GM21526 (cell line): ENCODE measurements around the gene ZNF555.
"Not testable (repeated sequence)": the region's sequence is repeated elsewhere in the genome, so short reads cannot be mapped to it uniquely, and the experiment has no call there.

Experiments used
- ATAC-seq: cut with Tn5 transposase; IDR thresholded peaks from one replicate; pipeline ENCODE4 v1.9.1; 2021; ENCODE audit warnings: moderate library complexity; ENCODE audit not compliant: unreplicated experiment, low FRiP score

Gene ZNF555

GRCh38 chr19:2806736-2807378, 34.4 kb upstream of the ZNF555 start:
- no peak for ATAC-seq

DNA sequence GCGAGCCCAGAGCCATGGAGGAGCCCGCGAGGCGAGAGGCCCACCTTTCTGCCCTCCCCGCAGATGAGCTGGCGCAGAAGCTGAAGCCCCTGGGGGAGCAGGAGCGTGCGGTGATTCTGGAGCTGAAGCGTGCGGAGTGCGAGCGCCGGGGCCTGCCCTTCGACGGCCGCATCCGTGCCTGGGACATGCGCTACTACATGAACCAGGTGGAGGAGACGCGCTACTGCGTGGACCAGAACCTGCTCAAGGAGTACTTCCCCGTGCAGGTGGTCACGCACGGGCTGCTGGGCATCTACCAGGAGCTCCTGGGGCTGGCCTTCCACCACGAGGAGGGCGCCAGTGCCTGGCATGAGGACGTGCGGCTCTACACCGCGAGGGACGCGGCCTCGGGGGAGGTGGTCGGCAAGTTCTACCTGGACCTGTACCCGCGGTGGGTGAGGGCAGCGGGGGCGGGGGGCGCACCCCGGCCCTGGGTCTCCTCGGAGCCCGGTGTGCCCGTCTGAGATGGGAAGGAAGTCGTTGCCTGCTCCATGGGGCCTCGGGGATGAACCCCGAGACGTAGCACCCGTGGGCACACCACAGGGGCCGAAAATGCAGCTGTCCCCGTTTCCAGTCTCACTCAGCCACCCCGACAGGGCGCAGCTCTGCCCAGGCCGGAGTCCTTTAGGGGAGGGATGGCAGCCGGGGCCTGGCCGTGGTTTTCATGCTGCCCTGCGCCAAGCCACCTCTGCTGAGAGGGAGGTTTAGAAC, 33.7 kb upstream of the ZNF555 start:
- ATAC-seq = no peak

DNA sequence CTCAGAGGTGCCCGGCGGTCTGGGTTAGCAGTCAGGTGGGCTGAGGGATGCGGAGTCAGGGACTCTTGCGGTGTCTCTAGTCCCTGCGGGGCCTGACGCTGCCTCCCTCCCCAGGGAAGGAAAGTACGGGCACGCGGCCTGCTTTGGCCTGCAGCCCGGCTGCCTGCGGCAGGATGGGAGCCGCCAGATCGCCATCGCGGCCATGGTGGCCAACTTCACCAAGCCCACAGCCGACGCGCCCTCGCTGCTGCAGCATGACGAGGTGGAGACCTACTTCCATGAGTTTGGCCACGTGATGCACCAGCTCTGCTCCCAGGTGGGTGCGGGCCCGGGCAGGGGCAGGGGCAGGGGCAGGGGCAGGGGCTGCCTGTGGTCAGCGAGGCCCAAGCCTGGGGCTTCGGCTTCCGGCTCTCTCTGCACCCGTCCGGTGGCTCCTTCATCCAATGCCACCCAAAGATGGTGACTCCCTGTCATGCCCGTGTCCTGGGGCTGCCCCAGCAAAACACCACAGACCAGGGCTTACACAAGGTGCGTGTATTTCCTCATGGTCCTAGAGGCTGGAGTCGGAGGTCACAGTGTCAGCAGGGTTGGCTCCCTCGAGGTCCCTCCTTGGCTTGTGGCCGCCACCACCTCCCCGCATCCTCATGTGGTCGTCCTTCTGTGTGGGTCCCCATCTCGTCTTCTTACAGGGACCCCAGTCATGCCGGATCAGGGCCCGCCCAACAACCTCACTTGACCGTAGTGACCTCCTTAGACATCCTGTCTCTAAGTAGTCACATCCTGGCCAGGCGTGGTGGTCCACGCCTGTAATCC, 32.9 kb upstream of the ZNF555 start:
- no peak for ATAC-seq

DNA sequence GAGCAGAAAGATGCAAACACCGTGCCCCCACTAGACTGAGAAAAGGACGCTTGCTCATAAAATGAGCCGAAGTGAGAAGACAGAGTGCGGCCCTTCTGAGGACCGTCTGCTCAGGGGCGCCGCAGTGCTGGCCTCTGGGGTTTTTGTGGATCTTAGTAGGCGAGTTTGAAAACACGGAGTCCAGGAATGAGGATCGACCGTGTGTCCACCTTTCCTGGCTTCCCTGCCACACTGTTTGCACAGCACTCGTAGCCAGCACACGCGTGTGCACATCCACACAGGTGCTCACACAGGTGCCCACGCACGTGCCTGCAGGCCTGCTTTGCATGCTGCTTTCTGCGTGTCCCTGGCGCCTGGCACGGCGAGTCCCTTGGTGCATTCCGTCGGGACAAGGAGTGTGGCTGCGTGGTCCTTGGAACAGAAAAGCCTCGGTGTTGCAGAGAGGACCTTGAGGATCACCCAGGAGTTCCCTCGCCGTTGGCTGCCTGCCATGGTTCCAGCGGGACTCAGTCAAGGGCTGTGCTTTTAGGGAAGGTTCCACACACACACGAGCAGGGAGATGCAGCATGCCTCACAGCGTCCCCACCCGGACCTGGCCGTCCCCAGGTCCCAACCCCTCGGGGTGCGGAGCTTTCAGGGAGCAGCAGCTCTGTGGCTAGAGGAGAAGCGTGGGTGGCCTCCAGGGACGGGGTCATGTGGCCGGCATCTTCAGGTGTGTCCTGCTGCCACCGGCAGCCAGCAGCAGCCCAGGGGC, 31.7 kb upstream of the ZNF555 start:
- ATAC-seq = no peak

DNA sequence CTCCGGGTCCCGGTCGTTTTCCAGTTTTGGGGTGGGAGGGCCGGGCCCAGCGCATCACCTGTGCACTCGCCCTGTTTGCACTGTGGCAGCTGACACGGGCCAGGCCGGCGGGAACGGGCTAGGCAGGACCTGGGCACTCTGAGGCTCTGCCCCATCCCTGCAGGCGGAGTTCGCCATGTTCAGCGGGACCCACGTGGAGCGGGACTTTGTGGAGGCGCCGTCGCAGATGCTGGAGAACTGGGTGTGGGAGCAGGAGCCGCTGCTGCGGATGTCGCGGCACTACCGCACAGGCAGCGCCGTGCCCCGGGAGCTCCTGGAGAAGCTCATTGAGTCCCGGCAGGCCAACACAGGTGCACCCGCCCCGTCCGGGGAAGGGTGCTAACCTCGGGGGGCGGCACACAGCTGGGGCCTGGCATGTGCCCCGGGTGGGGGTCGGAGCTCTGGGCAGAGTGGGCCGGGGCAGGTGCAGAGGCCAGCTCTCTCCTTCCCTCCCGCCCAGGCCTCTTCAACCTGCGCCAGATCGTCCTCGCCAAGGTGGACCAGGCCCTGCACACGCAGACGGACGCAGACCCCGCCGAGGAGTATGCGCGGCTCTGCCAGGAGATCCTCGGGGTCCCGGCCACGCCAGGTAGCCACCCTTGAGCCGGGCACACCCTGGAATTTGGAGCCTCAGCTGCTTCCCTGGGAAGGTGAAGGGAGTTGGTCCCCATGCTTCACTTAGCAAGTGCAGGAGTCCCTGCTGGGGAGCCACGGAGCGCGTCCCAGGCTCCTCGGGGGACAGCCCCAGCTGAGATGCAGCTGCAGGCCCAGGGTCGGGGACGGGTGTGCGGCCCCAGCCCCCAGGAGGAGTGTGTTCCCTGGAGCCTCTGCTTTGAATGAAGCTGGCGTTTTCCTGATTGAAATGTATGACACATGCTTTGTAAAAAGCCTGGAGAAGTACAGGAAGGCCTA, 30.9 kb upstream of the ZNF555 start:
- no peak for ATAC-seq

- no peak for ATAC-seq
These were observed 30.0 kb upstream of the ZNF555 start for GRCh38 chr19:2811221-2811722.

- ATAC-seq = no peak
These were observed 29.4 kb upstream of the ZNF555 start for GRCh38 chr19:2811735-2812413.

DNA sequence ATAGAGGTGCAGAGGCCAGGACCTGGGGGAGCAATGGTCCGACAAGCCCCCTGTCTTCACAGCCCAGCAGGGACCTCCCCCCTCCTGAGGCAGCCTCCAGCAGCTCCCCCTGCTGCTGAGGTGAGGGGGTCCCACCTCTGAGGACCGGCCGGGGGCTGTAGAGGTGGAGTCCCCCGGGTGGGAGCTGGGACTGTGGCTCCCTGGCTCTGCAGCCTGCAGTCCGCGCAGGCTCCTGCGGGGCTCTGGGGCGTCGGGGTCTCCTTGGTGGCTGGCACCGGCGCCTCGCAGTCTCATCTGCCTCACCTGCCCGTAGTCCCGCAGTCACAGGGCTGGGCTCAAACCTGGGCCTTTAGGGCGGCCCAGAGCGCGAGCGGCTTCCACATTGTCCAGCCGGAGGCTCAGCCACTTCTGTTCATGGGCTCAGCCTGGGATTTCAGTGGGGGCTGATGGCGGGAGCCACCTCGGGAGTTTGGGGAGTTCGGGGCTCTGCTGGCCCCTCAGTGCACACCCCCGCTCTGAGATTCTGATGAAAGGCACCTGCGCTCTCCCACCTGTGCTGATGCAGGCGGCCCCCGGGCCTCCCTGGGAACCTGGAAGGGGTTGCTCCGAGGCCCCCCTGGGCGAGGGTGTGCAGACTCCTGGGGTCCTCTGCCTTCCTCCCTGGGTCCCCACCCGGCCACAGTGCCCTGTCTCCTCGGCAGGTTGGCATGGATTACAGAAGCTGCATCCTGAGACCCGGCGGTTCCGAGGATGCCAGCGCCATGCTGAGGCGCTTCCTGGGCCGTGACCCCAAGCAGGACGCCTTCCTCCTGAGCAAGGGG, 28.7 kb upstream of the ZNF555 start:
- no peak for ATAC-seq

GRCh38 chr19:2813235-2814160, 27.8 kb upstream of the ZNF555 start:
- no peak for ATAC-seq

DNA sequence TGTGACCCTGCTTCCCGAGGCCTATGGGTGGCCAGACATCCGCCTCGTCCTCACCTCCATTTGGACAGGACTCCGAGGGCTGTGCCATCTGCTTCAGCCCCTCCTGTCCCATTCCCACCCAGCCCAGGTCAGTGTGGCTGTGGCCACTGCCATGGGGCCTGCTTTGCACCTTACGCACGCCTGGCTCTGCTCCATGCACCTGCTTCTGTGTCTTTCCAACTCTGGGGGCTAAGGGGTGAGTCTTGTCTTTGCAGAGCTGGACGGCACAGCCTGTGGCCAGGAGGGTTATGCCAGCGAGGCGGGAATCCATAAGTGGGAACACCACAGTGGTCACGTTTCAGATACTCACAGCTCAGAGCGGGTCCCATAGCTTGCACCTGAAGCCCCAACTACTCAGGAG, 26.8 kb upstream of the ZNF555 start:
- ATAC-seq = no peak

- ATAC-seq = no peak
These were observed 26.1 kb upstream of the ZNF555 start for GRCh38 chr19:2815191-2815614.

DNA sequence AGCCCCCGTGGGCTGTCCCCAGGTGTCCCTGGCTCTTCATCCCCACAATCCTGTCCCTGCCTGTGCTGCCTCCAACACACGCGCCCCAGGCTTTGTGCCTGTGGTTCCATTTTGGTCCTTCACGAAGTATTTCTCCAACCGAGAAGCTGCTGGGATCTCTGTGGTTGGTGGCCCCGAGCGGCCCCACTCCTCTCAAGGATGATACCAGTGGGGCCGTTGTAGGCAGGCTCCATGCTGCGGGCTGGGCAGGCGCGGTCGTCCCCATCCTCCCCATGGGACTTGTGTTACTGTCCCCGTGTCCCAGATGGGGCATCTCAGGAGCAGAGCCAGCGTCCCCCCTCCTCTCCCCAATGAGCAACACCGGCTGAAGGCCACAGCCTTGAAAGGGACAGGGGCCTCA, 25.4 kb upstream of the ZNF555 start:
- no peak for ATAC-seq

DNA sequence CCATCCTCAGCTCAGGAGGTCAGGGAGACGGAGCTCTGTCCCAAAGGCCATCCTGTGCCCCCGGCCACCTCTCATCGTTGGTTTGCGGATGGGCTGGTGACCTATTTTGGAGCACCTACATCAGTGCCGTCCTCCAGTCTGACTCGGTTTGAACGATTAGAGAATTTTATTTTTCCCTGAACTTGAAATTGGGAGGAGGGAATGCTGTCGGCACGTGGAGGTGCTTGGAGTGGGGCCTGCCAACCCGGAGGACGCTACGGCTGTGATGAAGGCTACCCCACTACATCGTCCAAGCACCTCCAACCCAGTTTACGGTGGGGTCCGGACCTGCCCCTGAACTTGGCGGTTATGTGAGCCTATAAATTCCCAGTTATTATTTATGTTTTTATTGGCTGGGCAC, 24.6 kb upstream of the ZNF555 start:
- no peak for ATAC-seq

- ATAC-seq = not testable (repeated sequence)
These were observed 23.9 kb upstream of the ZNF555 start for GRCh38 chr19:2817237-2817829.

GRCh38 chr19:2819540-2820111, 21.6 kb upstream of the ZNF555 start, which contains the start of gene ZNF554:
ZNF554 (plus strand) TSS chr19:2819868; CDS start chr19:2820072, 204 bp downstream.
- peak; percentile 78 for ATAC-seq

DNA sequence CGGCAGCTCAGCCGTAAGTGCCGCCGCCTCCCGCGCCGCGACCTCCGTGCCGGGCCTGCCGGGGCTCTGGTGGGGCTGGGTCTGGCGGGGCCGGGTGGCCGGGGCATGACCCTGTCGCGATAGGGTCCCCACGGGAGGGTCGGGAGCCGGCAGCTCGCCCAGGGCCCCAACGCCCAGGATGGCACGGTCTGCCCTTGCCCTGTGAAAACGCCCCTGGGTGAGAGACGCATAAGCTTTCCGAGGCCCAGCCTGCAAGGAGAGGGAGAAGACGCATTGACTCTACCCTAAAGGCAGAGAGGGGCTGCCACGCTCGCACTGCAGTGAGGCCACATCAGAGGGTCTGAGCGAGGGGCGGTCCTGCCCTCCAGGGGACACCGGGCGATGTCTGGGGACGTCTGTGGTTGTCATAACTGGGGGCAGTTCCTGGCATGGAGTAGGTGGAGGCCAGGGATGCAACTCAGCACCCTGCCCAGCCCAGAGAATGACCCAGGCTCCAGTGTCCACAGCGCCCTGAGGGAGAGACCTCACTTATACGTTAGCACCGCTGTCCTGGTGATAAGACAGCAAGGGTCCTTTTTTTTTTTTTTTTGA, 21.1 kb upstream of the ZNF555 start:
- ATAC-seq = peak; percentile 19
